WTC11 (cell line): ENCODE results near the gene LAMC3. TPM values are rescaled to one million over a fixed set of nuclear protein-coding genes. Genes with fewer than 3 reads are reported as not detected.

Experiments
- ATAC-seq: fragments of 200-7000 bp; cut with Tn5 transposase; 2 replicates; pipeline ENCODE4 v1.10.0; 2021; ENCODE audit warnings: mild to moderate bottlenecking, moderate library complexity
- CTCF ChIA-PET: fragments of 300-600 bp; sonication (Branson Sonifier 250); formaldehyde crosslinking; loops from one replicate; lab custom pipeline; 2021; ENCODE audit warnings: antibody characterized with exemption; lab: Charles Lee
- POLR2A ChIA-PET: fragments of 350-600 bp; sonication (Branson Sonifier 250); formaldehyde crosslinking; loops from one replicate; lab custom pipeline; 2021; ENCODE audit warnings: antibody characterized with exemption; lab: Charles Lee
- DNase-seq: peaks from one replicate; pipeline ENCODE4 v3.0.0; 2021; ENCODE audit warnings: low spot score
- H3K27ac Mint-ChIP-seq: 2 replicates; pipeline ENCODE4 v1.8.0; 2021; ENCODE audit warnings: mixed read lengths
- H3K27me3 Mint-ChIP-seq: 2 replicates; pipeline ENCODE4 v1.8.0; 2021; ENCODE audit warnings: low read depth, mild to moderate bottlenecking, moderate library complexity, mixed read lengths
- H3K36me3 Mint-ChIP-seq: 2 replicates; pipeline ENCODE4 v1.8.0; 2021; ENCODE audit warnings: mixed read lengths
- H3K4me1 Mint-ChIP-seq: 2 replicates; pipeline ENCODE4 v1.8.0; 2022; ENCODE audit warnings: mixed read lengths
- H3K4me3 Mint-ChIP-seq: 2 replicates; pipeline ENCODE4 v1.8.0; 2021; ENCODE audit warnings: mild to moderate bottlenecking, moderate library complexity, mixed read lengths
- H3K9me3 Mint-ChIP-seq: 2 replicates; pipeline ENCODE4 v1.8.0; 2021; ENCODE audit warnings: mixed read lengths
- CBFB ChIP-seq: sonication (generic); formaldehyde crosslinking; IDR thresholded peaks from 2 replicates; pipeline ENCODE4 v1.8.1; 2022; ENCODE audit warnings: mild to moderate bottlenecking, low read depth, missing genetic modification reagents
- CREB1 ChIP-seq: sonication (generic); formaldehyde crosslinking; IDR thresholded peaks from 2 replicates; pipeline ENCODE4 v1.8.0; 2023; ENCODE audit warnings: mild to moderate bottlenecking, missing genetic modification reagents
- ELF4 ChIP-seq: sonication (generic); formaldehyde crosslinking; IDR thresholded peaks from 2 replicates; pipeline ENCODE4 v1.8.1; 2022; ENCODE audit warnings: low read depth, mild to moderate bottlenecking, moderate library complexity, missing genetic modification reagents
- ERG ChIP-seq: fragments of 250-450 bp; sonication (Bioruptor Pico); IDR thresholded peaks from 2 replicates; pipeline ENCODE4 v1.8.0; 2021; ENCODE audit warnings: mild to moderate bottlenecking
- ESRRA ChIP-seq: sonication (generic); formaldehyde crosslinking; IDR thresholded peaks from 2 replicates; pipeline ENCODE4 v1.8.1; 2022; ENCODE audit warnings: mild to moderate bottlenecking, missing genetic modification reagents, borderline replicate concordance
- FOXJ3 ChIP-seq: sonication (generic); formaldehyde crosslinking; IDR thresholded peaks from 2 replicates; pipeline ENCODE4 v1.9.0; 2021; ENCODE audit warnings: missing genetic modification reagents, mild to moderate bottlenecking, borderline replicate concordance
- FOXP1 ChIP-seq: sonication (generic); formaldehyde crosslinking; IDR thresholded peaks from 2 replicates; pipeline ENCODE4 v1.8.0; 2022; ENCODE audit warnings: missing genetic modification reagents, mild to moderate bottlenecking, moderate library complexity, borderline replicate concordance
- IRF1 ChIP-seq: sonication (generic); formaldehyde crosslinking; IDR thresholded peaks from 2 replicates; pipeline ENCODE4 v1.8.0; 2023; ENCODE audit warnings: missing genetic modification reagents
- JUN ChIP-seq: sonication (generic); formaldehyde crosslinking; IDR thresholded peaks from 2 replicates; pipeline ENCODE4 v1.8.0; 2023; ENCODE audit warnings: mild to moderate bottlenecking, missing genetic modification reagents
- MAX ChIP-seq: sonication (generic); formaldehyde crosslinking; IDR thresholded peaks from 2 replicates; pipeline ENCODE4 v1.8.0; 2022; ENCODE audit warnings: mild to moderate bottlenecking, missing genetic modification reagents
- MLX ChIP-seq: sonication (generic); formaldehyde crosslinking; IDR thresholded peaks from 2 replicates; pipeline ENCODE4 v1.8.1; 2023; ENCODE audit warnings: mild to moderate bottlenecking, missing genetic modification reagents, moderate library complexity
- NFE2L1 ChIP-seq: sonication (generic); formaldehyde crosslinking; IDR thresholded peaks from 2 replicates; pipeline ENCODE4 v1.8.1; 2023; ENCODE audit warnings: missing genetic modification reagents
- NFYB ChIP-seq: sonication (generic); formaldehyde crosslinking; conservative IDR thresholded peaks from 2 replicates; pipeline ENCODE4 v1.8.0; 2022; ENCODE audit warnings: low read depth, missing genetic modification reagents
- NR1H2 ChIP-seq: sonication (generic); formaldehyde crosslinking; IDR thresholded peaks from 2 replicates; pipeline ENCODE4 v1.9.0; 2021; ENCODE audit warnings: mild to moderate bottlenecking, moderate library complexity, missing genetic modification reagents
- NR3C1 ChIP-seq: sonication (generic); formaldehyde crosslinking; conservative IDR thresholded peaks from 2 replicates; pipeline ENCODE4 v1.8.1; 2023; ENCODE audit warnings: low read depth, mild to moderate bottlenecking, missing genetic modification reagents
- PREB ChIP-seq: sonication (generic); formaldehyde crosslinking; IDR thresholded peaks from 2 replicates; pipeline ENCODE4 v1.8.1; 2022; ENCODE audit warnings: mild to moderate bottlenecking, missing genetic modification reagents, moderate library complexity, borderline replicate concordance
- RELA ChIP-seq: sonication (generic); formaldehyde crosslinking; IDR thresholded peaks from 2 replicates; pipeline ENCODE4 v1.8.1; 2022; ENCODE audit warnings: missing genetic modification reagents, mild to moderate bottlenecking, borderline replicate concordance
- SMAD3 ChIP-seq: sonication (generic); formaldehyde crosslinking; IDR thresholded peaks from 2 replicates; pipeline ENCODE4 v1.8.0; 2022; ENCODE audit warnings: missing genetic modification reagents, mild to moderate bottlenecking, borderline replicate concordance
- ZNF317 ChIP-seq: sonication (generic); formaldehyde crosslinking; IDR thresholded peaks from 2 replicates; pipeline ENCODE4 v1.8.1; 2023; ENCODE audit warnings: low read depth, mild to moderate bottlenecking, moderate library complexity, missing genetic modification reagents, borderline replicate concordance
- total RNA-seq: library from RNA; stranded (reverse); gene quantifications from 3 replicates; pipeline ENCODE4 v1.2.3, GENCODE V29; 2021
- TF ChIP-seq, protein P1 (sequence below): sonication (generic); formaldehyde crosslinking; conservative IDR thresholded peaks from 2 replicates; pipeline ENCODE4 v1.8.1; 2022; ENCODE audit warnings: mild to moderate bottlenecking, missing genetic modification reagents
- TF ChIP-seq, protein P2 (sequence below): sonication (generic); formaldehyde crosslinking; IDR thresholded peaks from 2 replicates; pipeline ENCODE4 v1.8.0; 2022; ENCODE audit warnings: mild to moderate bottlenecking, missing genetic modification reagents
- TF ChIP-seq, protein P3 (sequence below): sonication (generic); formaldehyde crosslinking; conservative IDR thresholded peaks from 2 replicates; pipeline ENCODE4 v1.8.1; 2023; ENCODE audit warnings: mild to moderate bottlenecking, low read depth, missing genetic modification reagents, moderate library complexity
- TF ChIP-seq, protein P4 (sequence below): sonication (generic); formaldehyde crosslinking; IDR thresholded peaks from 2 replicates; pipeline ENCODE4 v1.8.1; 2023; ENCODE audit warnings: mild to moderate bottlenecking, moderate library complexity, missing genetic modification reagents
- TF ChIP-seq, protein P5 (sequence below): sonication (generic); formaldehyde crosslinking; IDR thresholded peaks from 2 replicates; pipeline ENCODE4 v1.8.1; 2022; ENCODE audit warnings: mild to moderate bottlenecking, moderate library complexity, missing genetic modification reagents

The LAMC3 gene
- total RNA-seq, 1 experiment from 2014 or later: 50.9 TPM

DNA sequence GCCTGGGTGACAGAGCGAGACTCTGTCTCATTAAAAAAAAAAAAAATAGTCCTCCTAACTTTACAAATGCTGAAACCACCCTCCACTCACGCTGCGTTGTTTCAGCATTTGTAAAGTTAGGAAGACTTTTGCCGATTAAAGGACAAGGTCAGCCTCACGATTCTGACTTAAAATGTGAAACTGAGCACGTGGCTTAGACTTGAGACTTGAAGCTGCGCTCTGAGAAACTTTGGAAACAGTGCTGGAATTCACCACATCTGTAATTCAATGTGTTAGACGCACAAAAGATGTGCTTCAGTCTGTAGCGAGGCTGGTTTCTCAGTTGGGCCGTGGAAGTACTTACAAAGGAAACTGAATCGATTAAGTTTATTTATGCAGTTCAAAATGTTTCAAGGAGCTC is 25.0 kb upstream of the LAMC3 start:
- H3K4me1 Mint-ChIP-seq: peaks cover 7% of the 10 kb centered on the region; the same call in 1 of the 2 replicates
- H3K9me3 Mint-ChIP-seq: peaks cover 7% of the 10 kb centered on the region
- no peak overlapping the region for H3K4me3 Mint-ChIP-seq
- DNase-seq (no peak), ATAC-seq (no peak)
- ChIA-PET CTCF (interaction anchor here (0.6 to 3.2 kb wide), 2 partner anchors 14 to 63 kb away, joined by 3 to 20 read pairs; no protein-coding TSS in a partner anchor), POLR2A (no interaction called here)
- TF ChIP-seq, protein P1, sequence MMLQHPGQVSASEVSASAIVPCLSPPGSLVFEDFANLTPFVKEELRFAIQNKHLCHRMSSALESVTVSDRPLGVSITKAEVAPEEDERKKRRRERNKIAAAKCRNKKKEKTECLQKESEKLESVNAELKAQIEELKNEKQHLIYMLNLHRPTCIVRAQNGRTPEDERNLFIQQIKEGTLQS (CRISPR knock-in tag): no peak
- TF ChIP-seq SMAD3 (no peak), FOXJ3 (CRISPR knock-in tag) (no peak), FOXP1 (CRISPR knock-in tag) (no peak), JUN (no peak), ESRRA (CRISPR knock-in tag) (no peak), NFE2L1 (CRISPR knock-in tag) (no peak), MLX (no peak), NR1H2 (CRISPR knock-in tag) (no peak), MAX (CRISPR knock-in tag) (no peak), IRF1 (CRISPR knock-in tag) (no peak), NFYB (CRISPR knock-in tag) (no peak), NR3C1 (CRISPR knock-in tag) (no peak)
- TF ChIP-seq, protein P2, sequence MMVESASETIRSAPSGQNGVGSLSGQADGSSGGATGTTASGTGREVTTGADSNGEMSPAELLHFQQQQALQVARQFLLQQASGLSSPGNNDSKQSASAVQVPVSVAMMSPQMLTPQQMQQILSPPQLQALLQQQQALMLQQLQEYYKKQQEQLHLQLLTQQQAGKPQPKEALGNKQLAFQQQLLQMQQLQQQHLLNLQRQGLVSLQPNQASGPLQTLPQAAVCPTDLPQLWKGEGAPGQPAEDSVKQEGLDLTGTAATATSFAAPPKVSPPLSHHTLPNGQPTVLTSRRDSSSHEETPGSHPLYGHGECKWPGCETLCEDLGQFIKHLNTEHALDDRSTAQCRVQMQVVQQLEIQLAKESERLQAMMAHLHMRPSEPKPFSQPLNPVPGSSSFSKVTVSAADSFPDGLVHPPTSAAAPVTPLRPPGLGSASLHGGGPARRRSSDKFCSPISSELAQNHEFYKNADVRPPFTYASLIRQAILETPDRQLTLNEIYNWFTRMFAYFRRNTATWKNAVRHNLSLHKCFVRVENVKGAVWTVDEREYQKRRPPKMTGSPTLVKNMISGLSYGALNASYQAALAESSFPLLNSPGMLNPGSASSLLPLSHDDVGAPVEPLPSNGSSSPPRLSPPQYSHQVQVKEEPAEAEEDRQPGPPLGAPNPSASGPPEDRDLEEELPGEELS (CRISPR knock-in tag): no peak
- TF ChIP-seq, protein P3, sequence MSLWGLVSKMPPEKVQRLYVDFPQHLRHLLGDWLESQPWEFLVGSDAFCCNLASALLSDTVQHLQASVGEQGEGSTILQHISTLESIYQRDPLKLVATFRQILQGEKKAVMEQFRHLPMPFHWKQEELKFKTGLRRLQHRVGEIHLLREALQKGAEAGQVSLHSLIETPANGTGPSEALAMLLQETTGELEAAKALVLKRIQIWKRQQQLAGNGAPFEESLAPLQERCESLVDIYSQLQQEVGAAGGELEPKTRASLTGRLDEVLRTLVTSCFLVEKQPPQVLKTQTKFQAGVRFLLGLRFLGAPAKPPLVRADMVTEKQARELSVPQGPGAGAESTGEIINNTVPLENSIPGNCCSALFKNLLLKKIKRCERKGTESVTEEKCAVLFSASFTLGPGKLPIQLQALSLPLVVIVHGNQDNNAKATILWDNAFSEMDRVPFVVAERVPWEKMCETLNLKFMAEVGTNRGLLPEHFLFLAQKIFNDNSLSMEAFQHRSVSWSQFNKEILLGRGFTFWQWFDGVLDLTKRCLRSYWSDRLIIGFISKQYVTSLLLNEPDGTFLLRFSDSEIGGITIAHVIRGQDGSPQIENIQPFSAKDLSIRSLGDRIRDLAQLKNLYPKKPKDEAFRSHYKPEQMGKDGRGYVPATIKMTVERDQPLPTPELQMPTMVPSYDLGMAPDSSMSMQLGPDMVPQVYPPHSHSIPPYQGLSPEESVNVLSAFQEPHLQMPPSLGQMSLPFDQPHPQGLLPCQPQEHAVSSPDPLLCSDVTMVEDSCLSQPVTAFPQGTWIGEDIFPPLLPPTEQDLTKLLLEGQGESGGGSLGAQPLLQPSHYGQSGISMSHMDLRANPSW (CRISPR knock-in tag): no peak
- H3K27ac Mint-ChIP-seq: no peak overlapping the region
- H3K36me3 Mint-ChIP-seq: no peaks in the 10 kb centered on the region
- no peaks in the 10 kb centered on the region for H3K27me3 Mint-ChIP-seq

DNA sequence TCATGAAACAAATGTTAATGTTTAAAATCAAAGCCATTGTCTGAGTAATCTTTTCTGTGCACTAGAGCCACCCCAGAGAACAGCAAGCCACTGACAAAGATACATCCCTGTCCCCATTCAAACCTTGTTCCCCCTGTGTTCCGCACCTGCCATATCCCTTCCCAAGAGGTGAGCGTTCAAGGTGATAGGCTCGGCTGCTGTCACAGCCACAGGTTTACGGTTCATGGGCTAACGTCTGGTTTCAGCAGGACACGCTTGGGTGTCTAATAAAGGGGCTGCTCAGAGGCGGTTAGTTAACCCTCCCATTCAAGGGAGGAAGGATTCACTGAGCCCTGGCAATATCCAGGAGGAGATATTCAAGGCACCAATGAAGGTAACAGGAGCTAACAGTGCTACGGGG is 24.5 kb upstream of the LAMC3 start:
- no peak overlapping the region for H3K27ac Mint-ChIP-seq
- peaks cover 7% of the 10 kb centered on the region; the same call in 1 of the 2 replicates for H3K4me1 Mint-ChIP-seq
- H3K4me3 Mint-ChIP-seq: no peak overlapping the region
- CTCF ChIA-PET: interaction anchor here (0.6 to 3.2 kb wide), 3 partner anchors 11 to 62 kb away, joined by 3 to 20 read pairs (median 3); no protein-coding TSS in a partner anchor
- H3K36me3 Mint-ChIP-seq: no peaks in the 10 kb centered on the region
- H3K9me3 Mint-ChIP-seq: peaks cover 7% of the 10 kb centered on the region
- no peaks in the 10 kb centered on the region for H3K27me3 Mint-ChIP-seq
- DNase-seq (no peak), ATAC-seq (no peak)
- POLR2A ChIA-PET: no interaction called here
- TF ChIP-seq, protein P4, sequence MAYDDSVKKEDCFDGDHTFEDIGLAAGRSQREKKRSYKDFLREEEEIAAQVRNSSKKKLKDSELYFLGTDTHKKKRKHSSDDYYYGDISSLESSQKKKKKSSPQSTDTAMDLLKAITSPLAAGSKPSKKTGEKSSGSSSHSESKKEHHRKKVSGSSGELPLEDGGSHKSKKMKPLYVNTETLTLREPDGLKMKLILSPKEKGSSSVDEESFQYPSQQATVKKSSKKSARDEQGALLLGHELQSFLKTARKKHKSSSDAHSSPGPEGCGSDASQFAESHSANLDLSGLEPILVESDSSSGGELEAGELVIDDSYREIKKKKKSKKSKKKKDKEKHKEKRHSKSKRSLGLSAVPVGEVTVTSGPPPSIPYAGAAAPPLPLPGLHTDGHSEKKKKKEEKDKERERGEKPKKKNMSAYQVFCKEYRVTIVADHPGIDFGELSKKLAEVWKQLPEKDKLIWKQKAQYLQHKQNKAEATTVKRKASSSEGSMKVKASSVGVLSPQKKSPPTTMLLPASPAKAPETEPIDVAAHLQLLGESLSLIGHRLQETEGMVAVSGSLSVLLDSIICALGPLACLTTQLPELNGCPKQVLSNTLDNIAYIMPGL (CRISPR knock-in tag): no peak
- TF ChIP-seq, protein P5, sequence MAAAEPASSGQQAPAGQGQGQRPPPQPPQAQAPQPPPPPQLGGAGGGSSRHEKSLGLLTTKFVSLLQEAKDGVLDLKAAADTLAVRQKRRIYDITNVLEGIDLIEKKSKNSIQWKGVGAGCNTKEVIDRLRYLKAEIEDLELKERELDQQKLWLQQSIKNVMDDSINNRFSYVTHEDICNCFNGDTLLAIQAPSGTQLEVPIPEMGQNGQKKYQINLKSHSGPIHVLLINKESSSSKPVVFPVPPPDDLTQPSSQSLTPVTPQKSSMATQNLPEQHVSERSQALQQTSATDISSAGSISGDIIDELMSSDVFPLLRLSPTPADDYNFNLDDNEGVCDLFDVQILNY (CRISPR knock-in tag): no peak
- no peak for TF ChIP-seq ZNF317
- no peak for TF ChIP-seq ERG (CRISPR knock-in tag)
- TF ChIP-seq CBFB (CRISPR knock-in tag): no peak
- TF ChIP-seq PREB: no peak
- no peak for TF ChIP-seq RELA (CRISPR knock-in tag)
- TF ChIP-seq ELF4: no peak
- no peak for TF ChIP-seq CREB1 (CRISPR knock-in tag)
